Medulla oblongata (tissue), 1 donor: ENCODE results near the gene B4GALT2.

Experiments used
- DNase-seq: peaks from one replicate; pipeline ENCODE4 v3.0.0-alpha.2; 2015; ENCODE audit errors: extremely low spot score

B4GALT2 gene, protein sequence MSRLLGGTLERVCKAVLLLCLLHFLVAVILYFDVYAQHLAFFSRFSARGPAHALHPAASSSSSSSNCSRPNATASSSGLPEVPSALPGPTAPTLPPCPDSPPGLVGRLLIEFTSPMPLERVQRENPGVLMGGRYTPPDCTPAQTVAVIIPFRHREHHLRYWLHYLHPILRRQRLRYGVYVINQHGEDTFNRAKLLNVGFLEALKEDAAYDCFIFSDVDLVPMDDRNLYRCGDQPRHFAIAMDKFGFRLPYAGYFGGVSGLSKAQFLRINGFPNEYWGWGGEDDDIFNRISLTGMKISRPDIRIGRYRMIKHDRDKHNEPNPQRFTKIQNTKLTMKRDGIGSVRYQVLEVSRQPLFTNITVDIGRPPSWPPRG

DNA sequence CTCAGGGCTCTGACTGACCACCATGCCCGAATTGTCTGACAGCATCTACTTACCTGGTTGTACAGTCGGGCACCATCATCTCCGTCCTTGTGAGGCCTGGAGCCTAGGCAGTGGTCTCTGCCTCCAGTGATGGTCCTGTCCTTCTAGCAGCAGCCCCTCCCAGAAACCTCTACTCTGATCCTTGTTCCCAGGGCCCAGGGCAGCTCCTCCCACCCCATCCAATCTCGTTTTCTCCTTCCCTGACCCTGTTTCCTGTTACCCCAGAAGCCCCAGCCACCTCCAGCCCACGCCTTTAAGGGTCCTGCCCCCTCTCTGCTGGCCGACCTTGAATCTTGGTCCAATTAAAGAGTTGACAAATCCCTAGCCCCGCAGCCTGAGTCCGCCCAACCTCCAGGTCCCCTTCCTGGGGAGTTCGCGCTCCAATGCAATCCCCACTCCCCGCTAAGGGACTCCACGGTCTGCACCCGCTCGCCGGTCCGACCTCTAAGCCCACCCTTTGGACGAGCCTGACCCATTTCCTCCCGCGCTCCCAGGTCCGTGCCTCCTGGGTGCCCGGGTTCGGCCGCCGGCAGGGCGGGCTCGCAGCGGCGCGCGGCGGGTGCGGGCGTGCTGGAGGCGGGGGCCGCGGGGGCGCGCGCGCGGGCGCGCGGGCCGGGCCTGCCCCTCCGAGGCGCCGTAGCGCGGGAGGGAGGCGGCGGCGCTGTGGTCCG lies at the start of gene B4GALT2:
TSS of gene B4GALT2 (plus strand) at position 660 of the 710 bp plus-strand sequence. CDS start 1,951 bp downstream, outside the sequence.
- peak; percentile 42 for DNase-seq

DNA sequence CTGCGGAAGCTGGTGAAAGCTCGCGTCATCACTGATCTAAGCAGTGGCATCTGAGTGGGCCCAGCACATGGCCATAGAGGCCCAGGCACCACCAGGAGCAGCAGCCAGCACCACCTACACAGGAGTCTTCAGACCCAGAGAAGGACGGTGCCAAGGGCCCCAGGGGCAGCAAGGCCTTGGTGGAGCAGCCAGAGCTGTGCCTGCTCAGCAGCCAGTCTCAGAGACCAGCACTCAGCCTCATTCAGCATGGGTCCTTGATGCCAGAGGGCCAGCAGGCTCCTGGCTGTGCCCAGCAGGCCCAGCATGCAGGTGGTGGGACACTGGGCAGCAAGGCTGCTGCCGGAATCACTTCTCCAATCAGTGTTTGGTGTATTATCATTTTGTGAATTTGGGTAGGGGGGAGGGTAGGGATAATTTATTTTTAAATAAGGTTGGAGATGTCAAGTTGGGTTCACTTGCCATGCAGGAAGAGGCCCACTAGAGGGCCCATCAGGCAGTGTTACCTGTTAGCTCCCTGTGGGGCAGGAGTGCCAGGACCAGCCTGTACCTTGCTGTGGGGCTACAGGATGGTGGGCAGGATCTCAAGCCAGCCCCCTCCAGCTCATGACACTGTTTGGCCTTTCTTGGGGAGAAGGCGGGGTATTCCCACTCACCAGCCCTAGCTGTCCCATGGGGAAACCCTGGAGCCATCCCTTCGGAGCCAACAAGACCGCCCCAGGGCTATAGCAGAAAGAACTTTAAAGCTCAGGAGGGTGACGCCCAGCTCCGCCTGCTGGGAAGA lies 48.7 kb upstream of the B4GALT2 start:
- no peak for DNase-seq

DNA sequence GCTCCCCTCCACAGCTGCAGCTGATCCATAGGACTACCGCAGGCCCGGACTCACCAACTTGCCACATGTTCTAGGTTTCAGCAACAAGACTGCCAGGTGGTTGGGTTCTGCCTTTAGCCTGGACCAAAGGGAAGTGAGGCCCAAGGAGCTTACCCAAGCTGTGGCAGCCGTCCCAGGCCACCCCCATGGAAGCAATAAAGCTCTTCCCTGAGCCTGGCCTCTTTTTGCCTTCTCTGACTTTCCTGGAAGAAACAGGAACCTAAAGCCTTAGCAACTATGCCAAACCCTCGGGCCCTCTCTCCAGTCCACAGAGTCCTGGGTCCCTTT lies 48.1 kb upstream of the B4GALT2 start:
- DNase-seq, result no peak

DNA sequence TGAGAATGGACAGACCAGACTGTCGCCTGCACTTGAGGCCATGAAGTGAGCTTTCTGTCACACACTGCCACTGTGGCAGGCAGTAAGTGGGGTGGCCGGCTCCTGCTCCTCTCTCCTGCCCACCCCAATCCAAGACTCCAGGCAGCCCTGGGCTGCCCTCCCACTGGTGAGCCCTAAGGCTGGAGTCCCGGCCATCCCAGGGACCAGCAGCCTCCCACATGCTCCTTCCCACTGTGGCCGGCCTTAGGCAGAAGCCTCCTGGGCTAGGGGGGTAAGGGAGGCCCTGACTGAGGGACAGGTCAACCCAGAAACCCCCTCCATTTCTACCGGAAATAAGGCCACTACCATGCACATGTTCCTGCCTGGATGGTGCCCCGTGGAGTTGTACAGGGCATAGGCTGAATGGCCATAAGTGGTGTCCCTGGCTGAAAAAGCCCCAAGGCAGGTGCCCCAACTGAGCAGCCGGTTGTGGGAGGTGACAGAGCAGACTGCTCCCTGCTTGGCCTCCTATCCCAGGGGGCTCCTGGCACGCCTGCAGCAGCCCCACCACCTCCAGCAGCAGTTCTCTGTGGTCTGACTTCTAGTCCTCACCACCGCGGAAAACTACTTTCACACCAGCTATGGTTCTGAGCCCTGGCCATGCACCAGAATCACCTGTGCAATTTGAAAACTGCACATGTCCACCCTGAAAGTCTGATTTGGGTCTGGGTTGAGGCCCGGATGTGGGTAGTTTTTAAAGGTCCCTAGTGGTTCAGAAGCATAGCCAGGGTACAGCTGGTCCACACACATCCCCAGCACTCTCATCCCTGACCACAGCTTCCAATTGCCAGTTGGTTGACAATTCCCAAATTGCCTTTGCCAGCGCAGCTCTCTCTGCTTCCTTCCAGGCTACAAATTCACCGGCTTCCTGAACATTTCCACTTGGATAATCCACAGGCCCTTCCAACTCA lies 47.0 kb upstream of the B4GALT2 start:
- no peak for DNase-seq

DNA sequence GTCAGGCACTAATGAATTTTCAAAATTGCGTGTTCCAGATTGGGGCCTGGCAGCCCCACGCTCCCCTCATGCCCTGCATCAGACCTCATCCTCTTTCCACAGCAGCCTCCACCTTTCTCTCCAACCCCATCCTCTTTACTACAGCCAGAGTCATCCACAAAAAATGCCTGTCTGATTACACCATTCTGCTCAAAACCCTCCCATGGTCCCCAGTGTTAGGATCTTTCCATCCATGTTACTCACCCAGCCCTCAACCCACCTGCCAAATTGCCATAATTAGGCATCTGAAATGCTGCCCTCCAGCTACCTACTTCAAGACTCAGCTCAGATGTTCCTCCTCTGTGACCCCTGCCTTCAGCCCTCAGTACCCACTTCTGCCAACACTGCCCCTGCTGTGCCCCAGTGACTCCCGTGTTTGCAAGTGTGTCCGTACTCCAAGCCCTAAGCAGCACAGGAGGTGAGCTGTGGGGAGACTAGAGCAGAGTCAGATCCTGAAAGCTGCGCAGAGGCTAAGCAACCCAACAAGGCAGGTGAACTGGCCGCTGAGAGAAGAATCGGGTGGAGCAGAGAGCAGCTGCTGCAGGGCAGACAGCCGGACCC lies 46.1 kb upstream of the B4GALT2 start:
- no peak for DNase-seq

DNA sequence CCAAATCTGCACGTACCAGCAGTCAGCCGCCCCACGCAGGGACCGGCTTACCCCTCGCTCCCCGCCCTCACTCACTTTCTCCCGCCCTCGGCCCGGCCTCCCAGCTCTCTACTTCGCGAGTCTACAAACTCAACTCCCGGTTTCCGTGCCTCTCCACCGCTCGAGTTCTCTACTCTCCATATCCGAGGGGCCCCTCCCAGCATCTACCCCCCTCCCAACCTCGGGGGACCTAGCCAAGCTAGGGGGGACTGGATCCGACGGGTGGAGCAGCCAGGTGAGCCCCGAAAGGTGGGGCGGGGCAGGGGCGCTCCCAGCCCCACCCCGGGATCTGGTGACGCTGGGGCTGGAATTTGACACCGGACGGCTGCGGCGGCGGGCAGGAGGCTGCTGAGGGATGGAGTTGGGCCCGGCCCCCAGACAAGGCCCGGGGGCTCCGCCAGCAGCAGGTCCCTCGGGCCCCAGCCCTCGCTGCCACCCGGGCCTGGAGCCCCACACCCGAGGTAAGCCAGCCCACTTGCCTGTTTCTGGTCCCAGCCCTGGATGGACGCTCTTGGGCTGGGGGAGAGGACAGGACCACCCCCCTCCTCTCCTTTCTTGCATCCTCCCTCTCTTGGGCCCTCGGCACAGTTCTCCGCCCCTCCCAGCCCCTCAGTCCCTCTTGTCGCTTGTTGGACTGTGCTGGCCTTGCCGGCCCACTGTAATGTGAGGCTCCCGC lies 45.5 kb upstream of the B4GALT2 start, which contains the start of gene ARTN:
TSS of gene ARTN (plus strand) at position 416 of the 715 bp plus-strand sequence. CDS start 1,856 bp downstream, outside the sequence.
- no peak for DNase-seq

DNA sequence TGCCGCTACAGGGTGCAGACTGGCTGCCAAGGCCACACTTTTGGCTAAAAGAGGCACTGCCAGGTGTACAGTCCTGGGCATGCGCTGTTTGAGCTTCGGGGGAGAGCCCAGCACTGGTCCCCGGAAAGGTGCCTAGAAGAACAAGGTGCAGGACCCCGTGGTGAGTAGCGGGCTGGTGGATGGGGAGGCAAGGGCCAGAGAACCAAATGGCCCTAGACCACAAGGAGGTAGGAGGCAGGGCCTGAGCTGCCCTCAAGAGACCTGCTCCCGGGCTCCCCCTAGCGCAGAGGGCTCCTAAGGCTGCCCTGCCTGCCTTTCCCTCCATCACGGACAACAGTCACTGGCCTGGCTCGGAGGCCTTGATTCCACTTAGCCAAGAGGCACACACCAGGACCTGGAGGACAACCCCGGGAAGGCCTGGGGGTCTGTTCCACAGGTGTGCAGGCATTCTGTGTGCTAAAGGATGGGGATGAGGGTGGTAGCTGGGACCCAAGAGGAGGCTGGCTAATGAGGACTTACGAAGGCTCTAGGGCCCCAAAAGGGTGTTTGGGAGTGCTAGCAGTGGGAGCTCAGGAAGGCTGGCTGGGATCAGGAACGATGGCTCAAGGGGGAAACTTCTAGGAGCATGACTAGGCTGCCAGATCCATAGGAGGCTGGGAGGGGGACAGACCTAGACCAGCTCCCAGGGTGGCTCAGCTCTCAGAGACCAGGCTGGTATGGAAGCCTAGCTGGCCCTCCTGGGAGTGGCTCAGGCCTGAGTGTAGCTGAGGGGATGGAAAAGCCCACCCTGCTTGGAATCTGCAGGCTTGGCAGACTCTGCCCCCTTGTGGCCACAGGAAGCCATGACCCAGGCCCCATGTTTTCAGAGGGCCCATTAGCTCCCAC lies 44.7 kb upstream of the B4GALT2 start:
- peak; percentile 65 for DNase-seq

DNA sequence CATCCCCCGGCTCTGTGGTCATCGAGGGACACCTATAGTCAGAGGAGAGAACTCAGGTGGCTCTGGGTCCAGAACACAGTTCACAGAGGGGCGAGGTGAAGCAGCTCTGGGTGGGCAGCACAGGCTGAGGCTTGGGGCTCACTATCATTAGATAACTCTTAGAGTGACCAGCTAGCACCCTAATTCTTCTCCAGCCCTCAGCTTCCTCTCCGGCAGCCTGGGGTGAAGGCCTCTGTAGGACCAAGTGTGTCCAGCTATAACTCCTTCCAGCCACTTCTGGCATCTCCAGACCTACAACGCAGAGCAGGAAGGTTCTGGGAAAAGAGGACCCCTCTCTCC lies 44.1 kb upstream of the B4GALT2 start:
- DNase-seq, result no peak

DNA sequence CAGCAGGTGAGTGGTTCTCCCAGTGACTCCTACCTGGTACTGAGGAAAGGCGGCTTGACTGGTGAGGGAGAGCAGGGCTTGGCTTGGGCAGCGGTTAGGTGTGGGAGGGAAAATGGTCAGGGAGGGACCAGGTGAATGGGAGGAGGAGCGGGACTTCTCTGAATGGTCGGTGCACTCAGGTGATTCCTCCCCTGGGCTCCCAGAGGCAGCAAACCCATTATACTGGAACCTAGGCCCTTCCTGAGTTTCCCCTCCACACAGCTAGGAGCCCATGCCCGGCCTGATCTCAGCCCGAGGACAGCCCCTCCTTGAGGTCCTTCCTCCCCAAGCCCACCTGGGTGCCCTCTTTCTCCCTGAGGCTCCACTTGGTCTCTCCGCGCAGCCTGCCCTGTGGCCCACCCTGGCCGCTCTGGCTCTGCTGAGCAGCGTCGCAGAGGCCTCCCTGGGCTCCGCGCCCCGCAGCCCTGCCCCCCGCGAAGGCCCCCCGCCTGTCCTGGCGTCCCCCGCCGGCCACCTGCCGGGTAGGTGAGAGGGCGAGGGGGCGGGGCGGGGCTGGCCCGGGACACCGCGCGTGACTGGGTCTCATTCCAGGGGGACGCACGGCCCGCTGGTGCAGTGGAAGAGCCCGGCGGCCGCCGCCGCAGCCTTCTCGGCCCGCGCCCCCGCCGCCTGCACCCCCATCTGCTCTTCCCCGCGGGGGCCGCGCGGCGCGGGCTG lies 43.1 kb upstream of the B4GALT2 start:
- no peak for DNase-seq

DNA sequence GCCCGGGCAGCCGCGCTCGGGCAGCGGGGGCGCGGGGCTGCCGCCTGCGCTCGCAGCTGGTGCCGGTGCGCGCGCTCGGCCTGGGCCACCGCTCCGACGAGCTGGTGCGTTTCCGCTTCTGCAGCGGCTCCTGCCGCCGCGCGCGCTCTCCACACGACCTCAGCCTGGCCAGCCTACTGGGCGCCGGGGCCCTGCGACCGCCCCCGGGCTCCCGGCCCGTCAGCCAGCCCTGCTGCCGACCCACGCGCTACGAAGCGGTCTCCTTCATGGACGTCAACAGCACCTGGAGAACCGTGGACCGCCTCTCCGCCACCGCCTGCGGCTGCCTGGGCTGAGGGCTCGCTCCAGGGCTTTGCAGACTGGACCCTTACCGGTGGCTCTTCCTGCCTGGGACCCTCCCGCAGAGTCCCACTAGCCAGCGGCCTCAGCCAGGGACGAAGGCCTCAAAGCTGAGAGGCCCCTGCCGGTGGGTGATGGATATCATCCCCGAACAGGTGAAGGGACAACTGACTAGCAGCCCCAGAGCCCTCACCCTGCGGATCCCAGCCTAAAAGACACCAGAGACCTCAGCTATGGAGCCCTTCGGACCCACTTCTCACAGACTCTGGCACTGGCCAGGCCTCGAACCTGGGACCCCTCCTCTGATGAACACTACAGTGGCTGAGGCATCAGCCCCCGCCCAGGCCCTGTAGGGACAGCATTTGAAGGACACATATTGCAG lies 42.4 kb upstream of the B4GALT2 start:
- DNase-seq, result no peak

DNA sequence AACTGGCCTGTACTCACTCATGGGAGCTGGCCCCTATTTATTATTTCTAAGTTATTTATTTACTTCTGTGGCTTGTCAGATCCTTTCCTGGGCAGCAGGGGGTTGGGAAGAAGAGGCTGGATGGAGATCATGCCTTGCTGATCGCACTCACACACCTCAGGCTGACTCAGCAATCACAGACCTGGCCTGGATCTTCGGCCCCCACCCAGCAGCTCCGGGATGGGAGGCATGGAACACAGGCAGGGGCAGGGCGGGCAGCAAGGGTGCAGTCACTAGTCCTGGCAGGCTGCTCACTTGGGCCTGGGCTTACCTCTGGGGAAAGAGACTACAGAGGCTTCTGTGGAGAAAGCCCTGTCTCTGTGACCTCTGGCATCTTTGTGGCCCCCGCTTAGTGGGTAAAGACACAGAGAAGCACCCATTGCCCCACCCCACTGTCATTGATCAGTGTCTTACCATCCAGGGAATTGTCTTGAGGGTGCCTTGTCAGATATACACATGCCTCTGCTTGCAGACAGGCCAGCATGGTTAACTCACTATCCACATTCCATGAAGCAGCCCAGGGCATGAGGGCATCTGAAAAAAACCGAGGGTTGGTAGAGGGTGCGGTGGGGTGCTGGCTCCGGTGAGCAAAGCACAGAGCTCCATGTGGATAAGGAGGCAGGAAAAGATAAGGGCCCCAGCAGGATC lies 41.7 kb upstream of the B4GALT2 start:
- DNase-seq, result no peak

DNA sequence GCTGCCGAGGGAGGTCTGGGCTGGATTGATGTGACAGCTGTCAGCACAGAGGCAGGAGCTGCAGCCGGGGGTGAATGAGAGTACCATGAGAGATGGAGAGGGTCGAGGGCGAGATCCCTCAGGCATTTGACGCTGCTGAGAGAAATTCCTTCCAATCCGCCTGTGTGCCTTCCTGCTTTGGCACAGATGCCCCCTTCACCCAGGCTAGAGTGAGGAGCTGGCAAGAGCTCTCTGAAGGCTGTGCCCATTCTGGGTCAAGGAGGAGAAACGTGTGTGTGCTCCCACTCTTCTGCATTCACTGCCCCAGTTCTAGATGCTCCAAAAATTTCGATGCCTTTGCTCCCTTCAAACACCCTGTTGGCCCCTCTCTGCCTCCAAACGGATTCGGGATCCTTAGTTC lies 40.6 kb upstream of the B4GALT2 start:
- no peak for DNase-seq

DNA sequence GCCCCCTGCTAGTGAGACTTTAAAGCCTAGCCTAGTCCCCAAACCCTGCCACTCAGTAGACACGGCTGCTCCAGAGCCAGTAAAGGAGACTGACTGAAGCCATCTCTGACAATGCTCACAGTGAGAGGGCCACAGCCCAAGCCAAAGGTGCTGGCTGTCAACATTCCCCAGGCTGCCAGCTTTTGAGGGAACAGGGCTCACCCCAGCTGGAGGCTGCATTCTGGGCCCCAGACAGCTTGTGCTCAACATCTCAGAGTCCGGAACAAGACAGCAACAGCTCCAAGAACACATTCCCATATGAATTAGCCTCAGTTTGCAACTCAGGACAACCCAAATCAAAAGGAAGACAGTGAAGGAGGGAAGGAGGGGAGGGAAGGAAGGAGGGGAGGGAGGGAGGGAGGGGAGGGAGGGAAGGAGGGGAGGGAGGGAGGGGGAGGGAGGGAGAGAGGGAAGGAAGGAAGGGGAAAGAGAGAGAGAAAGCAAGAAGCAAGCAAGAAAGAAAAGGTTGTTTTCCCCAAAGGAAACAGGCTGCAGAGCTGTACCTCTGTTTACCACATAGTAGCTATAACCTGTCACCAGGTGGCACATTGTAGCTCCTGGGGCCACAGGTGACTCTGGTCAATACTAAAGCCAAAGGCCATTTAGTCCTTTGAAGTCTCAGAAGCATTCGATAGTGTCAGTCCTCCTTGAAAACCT lies 40.0 kb upstream of the B4GALT2 start:
- DNase-seq, result peak; percentile 61

DNA sequence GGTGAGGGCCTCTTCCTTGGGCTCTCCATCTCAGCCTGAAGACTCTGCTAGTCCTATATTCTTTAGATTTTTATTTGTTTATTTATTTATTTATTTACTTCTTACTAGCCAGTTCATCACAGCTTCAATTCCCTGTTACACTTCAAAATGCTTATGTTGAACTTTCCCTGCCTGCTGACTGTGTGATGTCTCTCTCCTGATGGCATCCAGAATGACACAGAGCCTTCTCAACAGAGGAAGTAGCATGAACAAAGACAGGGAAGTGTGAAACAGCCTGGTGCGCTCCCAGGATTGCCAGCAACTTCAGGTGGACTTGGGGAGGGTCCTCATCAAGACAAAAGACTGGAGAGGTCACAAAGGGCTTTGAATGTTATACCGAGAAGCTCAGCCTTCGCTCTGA lies 36.6 kb upstream of the B4GALT2 start:
- no peak for DNase-seq

DNA sequence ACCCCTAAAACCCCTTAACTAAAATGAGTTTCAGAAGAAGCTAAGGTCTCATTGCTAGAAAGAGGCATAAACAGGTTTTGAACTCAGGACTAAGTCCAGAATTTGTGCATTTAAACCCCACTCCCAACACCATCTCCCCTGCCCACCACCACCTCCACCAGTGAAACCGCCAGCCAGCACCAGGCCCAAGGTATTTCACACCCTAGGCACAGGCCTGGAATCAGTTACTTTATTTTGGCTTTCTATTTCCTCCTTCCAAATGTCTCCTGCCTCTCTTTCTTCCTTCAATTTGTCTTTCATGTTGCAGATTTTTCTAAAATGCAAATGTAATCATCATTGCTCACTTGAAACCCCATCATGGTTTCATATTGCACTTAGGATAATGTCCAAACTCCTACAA lies 34.1 kb upstream of the B4GALT2 start:
- DNase-seq, result no peak

DNA sequence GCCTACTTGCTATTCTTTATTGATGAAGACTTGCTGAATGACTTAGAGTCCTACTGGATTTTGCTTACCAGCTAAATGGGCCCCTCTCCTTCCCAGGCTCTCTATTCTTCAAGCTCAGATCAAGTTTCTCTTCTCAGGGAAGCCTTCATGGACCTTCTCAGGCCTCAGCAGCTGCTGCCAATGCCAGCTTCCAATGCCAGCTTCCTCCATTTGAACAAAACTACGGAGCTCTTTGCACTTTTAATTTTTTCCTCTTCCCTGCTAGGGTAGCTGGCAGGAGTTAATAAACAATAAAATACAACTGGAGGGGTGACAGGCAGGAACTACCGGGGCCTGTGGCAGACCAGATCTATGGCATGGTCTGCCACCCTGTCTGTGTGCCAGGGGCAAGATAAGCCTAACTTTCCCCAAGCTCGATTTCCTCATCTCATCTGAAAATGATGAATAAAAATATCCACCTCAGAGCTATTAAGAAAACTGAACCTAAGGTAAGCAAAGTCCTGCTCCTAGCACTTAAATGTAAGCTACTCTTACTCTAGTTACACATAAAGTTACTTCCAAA lies 33.3 kb upstream of the B4GALT2 start:
- DNase-seq, result peak; percentile 48
